Suppressor macrophage treated with lipopolysaccharide for 1 hour (primary cell): ENCODE data around the gene VPS13C.

Source experiments
- DNase-seq, 3 donors: peaks; one replicate each; pipeline ENCODE4 v3.0.0-alpha.2; 2020 to 2022

The VPS13C gene

DNA sequence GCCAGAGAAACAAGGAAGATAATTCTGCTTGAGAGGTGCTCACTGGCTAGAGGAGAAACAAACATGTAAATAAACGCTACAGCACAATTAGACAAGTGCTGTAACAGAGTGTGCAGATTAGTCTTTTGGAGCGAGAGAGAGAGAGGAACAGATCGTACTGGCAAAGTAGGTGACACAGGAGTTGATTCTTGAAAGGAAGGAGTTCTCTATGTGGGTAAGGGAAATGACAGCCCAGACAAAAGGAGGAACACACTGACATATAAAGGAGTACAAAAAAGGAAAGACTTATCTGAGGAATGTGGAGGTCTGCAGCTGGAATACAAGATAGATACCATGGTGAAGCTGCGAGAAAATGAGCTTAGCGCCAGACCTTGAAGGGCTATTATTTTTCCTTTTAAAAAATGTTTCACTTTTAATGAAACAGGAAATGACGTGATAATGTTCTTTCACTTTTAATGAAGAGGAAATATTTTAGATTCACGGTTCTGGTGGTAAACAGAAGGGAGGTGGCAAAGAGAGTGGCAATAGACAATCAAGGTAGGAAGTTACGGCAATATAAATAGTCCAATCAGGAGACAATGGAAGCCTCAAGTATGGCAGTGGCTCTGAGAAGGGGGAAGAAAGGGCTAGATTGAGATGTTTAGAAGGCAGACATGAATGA, 202.9 kb downstream of the VPS13C start:
- no peak for DNase-seq

- DNase-seq, result no peak
Observed at GRCh38 chr15:61856295-61856694, 204.0 kb downstream of the VPS13C start.

GRCh38 chr15:61853195-61853594, 207.1 kb downstream of the VPS13C start:
- DNase-seq, result no peak

DNA sequence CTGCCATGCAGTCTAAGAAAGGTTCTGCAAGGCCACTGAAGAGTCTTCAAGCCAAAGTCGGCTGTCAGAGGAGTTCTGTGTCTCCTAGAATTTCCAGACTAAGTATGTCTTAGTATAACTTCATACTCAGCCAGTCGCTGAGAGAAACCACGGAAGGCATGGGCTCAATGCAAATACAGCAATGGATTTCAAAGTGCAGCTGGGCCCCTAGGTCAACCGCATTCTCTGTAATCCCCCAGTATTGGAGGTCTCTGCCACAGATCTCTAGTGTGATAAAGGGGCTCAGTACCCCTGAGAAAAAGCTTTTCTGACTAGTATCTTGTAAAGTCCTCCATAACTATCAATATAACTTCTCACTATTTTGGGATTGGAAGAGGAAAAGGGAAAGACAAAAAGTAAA, 208.3 kb downstream of the VPS13C start:
- DNase-seq, result no peak

- no peak for DNase-seq
Observed at GRCh38 chr15:61849447-61849846, 210.8 kb downstream of the VPS13C start.

DNA sequence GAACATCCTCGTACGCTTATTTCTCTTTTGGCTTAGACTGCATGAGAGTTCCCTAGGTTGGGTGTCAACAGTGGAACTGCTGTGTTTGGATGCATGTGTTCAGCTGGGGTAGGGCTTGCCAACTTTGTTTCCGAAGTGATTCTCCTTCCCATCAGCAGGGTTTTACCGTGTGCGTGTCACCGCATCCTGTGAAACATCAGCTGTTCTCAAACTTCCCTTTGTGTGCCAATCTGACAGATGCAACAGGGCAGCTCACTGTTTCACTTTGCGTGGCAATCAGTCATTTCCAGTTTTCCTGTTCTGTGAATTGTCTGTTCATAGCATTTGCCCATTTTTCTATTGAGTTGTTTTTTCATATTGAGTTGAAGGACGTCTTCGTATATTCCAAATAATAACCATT, 218.8 kb downstream of the VPS13C start:
- peak; percentile 75 to 84 (median 78) for DNase-seq

- DNase-seq, result no peak
Observed at GRCh38 chr15:61840090-61840489, 220.2 kb downstream of the VPS13C start.

GRCh38 chr15:61839546-61839945, 220.7 kb downstream of the VPS13C start:
- DNase-seq, result no peak

- peak; percentile 57 to 71 (median 66) for DNase-seq
Observed at GRCh38 chr15:61835496-61836106, 224.6 kb downstream of the VPS13C start.

DNA sequence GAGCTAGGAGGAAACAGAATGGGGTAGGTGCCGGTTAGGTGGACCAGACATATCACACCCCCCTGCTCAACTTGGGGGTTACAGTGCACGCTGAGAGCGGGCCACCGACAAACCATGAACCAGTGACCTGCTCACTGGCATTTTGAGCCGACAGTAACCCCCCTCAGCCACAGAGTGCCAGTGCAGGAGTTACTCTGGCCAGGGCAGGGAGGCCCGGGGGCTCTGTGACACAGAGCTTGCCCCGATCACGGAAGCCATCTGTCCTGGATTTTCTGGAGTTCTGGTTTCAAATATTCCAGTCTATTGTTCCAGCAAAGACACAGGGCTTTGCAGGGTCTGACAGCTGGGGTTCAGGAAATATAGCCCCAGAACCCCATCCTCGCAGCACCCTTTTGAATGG, 225.2 kb downstream of the VPS13C start:
- no peak for DNase-seq

DNA sequence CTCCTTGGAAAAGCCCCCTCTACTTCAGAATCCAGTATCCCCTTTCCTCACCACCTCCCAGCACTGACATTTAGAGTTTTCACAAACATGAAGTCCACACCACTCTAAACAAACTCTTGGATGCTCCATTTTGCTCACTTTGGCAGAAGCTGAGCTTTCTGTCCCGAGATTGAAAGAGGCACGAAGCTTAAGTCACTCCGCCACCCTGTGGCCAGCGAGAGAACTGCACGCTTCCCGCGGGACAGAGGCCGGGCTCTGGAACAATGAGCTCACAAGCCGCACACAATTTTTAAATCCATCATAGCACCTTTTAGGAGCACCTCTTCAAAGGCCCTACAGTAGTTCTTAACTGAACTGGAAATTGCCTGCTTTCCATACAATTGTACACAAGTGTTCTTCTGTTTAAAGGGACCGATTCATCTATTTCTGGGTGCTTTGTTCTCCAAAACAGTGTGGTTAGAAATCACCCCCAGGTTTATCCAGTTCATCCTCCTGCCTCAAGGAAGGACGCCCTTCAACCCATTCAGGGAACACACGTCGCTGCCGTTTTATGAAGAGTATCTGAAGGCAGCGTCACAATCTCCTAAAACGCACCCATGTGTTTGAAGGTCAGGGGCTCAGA, 226.1 kb downstream of the VPS13C start:
- peak; percentile 73 to 84 (median 83) for DNase-seq

DNA sequence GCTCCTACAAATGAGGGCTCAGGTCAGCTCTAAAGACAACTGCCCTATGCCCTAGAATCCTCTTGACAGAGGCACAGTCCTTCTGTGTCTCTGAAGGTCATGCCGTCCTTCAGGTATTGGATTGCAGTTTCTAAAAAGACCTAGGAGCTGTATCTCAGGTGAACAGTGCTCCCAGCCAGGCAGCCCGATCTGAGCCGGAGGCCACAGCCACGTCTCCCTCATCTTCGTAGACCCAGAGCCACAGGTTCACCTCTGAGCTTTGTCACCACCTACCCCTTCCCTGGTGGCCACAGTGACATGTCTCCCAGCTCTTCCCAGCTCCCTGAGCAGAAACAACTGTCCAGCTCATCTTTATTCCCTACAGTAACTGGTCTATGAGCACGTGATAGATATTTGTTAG, 228.0 kb downstream of the VPS13C start:
- DNase-seq, result no peak

- DNase-seq, result no peak
Observed at GRCh38 chr15:61831505-61831921, 228.7 kb downstream of the VPS13C start.

DNA sequence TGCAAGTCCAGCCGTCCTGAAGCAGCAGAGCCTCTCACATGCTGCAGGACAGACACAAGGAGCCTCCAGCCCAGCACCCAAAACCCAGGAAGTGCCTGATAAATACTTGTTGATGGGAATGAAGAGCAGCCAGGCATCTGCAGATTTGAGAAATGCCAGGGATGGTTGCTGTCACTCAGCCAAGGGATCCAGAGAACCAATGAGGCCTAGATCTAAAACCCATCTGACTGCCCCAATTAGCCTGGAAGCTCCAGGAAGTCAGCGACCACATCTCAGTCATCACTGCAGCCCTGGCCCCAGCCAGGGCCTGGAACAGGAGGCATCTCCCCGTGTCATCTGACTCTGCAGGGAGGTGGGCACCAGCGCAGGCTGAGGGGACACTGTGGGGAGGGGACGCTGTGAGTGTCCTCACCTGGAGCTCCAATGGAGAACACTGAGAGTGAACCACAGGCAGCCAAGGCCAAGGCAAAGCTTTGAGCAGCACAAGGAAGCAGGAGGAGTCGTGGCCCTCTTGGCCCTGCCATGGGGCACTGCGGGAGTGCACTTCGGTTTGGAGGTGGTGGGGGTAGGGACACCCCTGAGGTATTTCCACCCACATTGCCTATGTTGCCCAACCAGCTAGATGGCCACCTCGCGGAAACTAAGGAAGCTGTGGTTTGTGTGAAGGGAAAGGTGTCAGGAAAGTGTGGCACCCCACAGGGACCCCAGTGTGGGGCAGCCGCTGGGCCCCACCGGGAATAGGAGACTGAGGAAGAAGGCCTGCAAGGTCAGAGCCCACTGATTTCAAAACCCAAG, 229.5 kb downstream of the VPS13C start:
- DNase-seq, result no peak

GRCh38 chr15:61829514-61829889, 230.7 kb downstream of the VPS13C start:
- DNase-seq, result no peak

- DNase-seq, result no peak
Observed at GRCh38 chr15:61828860-61829513, 231.3 kb downstream of the VPS13C start.

- DNase-seq, result no peak
Observed at GRCh38 chr15:61828008-61828407, 232.2 kb downstream of the VPS13C start.

GRCh38 chr15:61827131-61827530, 233.1 kb downstream of the VPS13C start:
- no peak for DNase-seq

GRCh38 chr15:61824291-61824690, 236.0 kb downstream of the VPS13C start:
- no peak for DNase-seq

DNA sequence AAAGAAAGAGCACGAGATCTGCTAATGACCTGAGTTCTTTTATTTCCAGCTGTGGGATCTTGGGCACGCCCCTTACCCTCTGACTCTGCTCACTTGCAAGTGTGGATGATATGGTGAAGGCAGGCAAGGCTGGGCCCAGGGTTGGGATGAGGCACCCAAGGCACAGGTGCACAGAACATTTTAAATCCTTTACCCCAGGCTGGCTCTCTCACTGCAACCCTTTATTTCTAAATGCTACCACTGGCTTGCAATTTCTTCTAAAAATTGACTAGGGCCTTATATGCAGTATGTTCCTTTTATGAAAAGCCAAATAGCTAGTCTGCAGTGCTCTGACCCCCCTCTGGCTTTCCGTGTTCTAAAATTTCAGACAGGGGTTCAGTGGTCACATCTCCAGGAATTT, 237.7 kb downstream of the VPS13C start:
- DNase-seq, result no peak

GRCh38 chr15:61820951-61821350, 239.3 kb downstream of the VPS13C start:
- DNase-seq, result no peak

GRCh38 chr15:61820212-61820611, 240.0 kb downstream of the VPS13C start:
- DNase-seq, result no peak

- DNase-seq, result no peak
Observed at GRCh38 chr15:61819386-61819785, 240.9 kb downstream of the VPS13C start.
